ENCODE data around the gene MPO.

The MPO gene

GRCh38 chr17:58280480-58281217 is at the start of gene MPO:
Gene MPO, minus strand, starts transcription at chr17:58280935. Its CDS starts 177 bp downstream, at chr17:58280758.
- H3K27ac ChIP-seq (ENCODE audit: low read length): no peak within 1 kb of the TSS
- H3K36me3 ChIP-seq (ENCODE audit: control insufficient read depth, low read depth, low read length): no peaks in the 10 kb centered on the region
- H3K4me1 ChIP-seq (ENCODE audit: control insufficient read depth, low read depth, low read length): peaks cover 12% of the 10 kb centered on the region
- no peak within 1 kb of the TSS for H3K4me3 ChIP-seq (ENCODE audit: low read length)
- no peaks in the 10 kb centered on the region for H3K27me3 ChIP-seq (ENCODE audit: control insufficient read depth, insufficient read depth, low read length)
- no peak within 1 kb of the TSS for H3K9ac ChIP-seq (ENCODE audit: low read length)
- no peaks in the 10 kb centered on the region for H3K9me3 ChIP-seq (ENCODE audit: control insufficient read depth, low read depth, low read length)

GRCh38 chr17:58329810-58330537 is 49.2 kb upstream of the MPO start:
- Histone ChIP-seq H3K36me3 (ENCODE audit: control insufficient read depth, low read depth, low read length) (no peaks in the 10 kb centered on the region), H3K27me3 (ENCODE audit: control insufficient read depth, insufficient read depth, low read length) (peaks cover 2% of the 10 kb centered on the region), H3K27ac (ENCODE audit: low read length) (no peak overlapping the region), H3K9ac (ENCODE audit: low read length) (no peak overlapping the region), H3K9me3 (ENCODE audit: control insufficient read depth, low read depth, low read length) (no peaks in the 10 kb centered on the region), H3K4me3 (ENCODE audit: low read length) (no peak overlapping the region), H3K4me1 (ENCODE audit: control insufficient read depth, low read depth, low read length) (peaks cover 36% of the 10 kb centered on the region)

- peaks cover 5% of the 10 kb centered on the region for H3K27me3 ChIP-seq (ENCODE audit: control insufficient read depth, insufficient read depth, low read length)
- peak overlapping the region; percentile 34 for H3K4me3 ChIP-seq (ENCODE audit: low read length)
- H3K9me3 ChIP-seq (ENCODE audit: control insufficient read depth, low read depth, low read length): no peaks in the 10 kb centered on the region
- no peaks in the 10 kb centered on the region for H3K36me3 ChIP-seq (ENCODE audit: control insufficient read depth, low read depth, low read length)
- H3K4me1 ChIP-seq (ENCODE audit: control insufficient read depth, low read depth, low read length): peaks cover 38% of the 10 kb centered on the region
- H3K27ac ChIP-seq (ENCODE audit: low read length): no peak overlapping the region
- peak overlapping the region; percentile 14 for H3K9ac ChIP-seq (ENCODE audit: low read length)
These were observed 48.5 kb upstream of the MPO start for GRCh38 chr17:58329035-58329809.

- peaks cover 44% of the 10 kb centered on the region for H3K4me1 ChIP-seq (ENCODE audit: control insufficient read depth, low read depth, low read length)
- H3K9me3 ChIP-seq (ENCODE audit: control insufficient read depth, low read depth, low read length): no peaks in the 10 kb centered on the region
- H3K4me3 ChIP-seq (ENCODE audit: low read length): peak within 1 kb of the TSS; percentile 34
- H3K36me3 ChIP-seq (ENCODE audit: control insufficient read depth, low read depth, low read length): no peaks in the 10 kb centered on the region
- H3K27ac ChIP-seq (ENCODE audit: low read length): no peak within 1 kb of the TSS
- peaks cover 12% of the 10 kb centered on the region for H3K27me3 ChIP-seq (ENCODE audit: control insufficient read depth, insufficient read depth, low read length)
- H3K9ac ChIP-seq (ENCODE audit: low read length): peak within 1 kb of the TSS; percentile 14
These were observed 47.7 kb upstream of the MPO start, which contains the start of gene TSPOAP1 for GRCh38 chr17:58328195-58329034. Gene TSPOAP1, minus strand, starts transcription at chr17:58328795. Its CDS starts 875 bp downstream, at chr17:58327920.

GRCh38 chr17:58327363-58328194 is 46.8 kb upstream of the MPO start:
- H3K27me3 ChIP-seq (ENCODE audit: control insufficient read depth, insufficient read depth, low read length): peaks cover 12% of the 10 kb centered on the region
- H3K9ac ChIP-seq (ENCODE audit: low read length): no peak overlapping the region
- H3K36me3 ChIP-seq (ENCODE audit: control insufficient read depth, low read depth, low read length): no peaks in the 10 kb centered on the region
- H3K27ac ChIP-seq (ENCODE audit: low read length): no peak overlapping the region
- no peaks in the 10 kb centered on the region for H3K9me3 ChIP-seq (ENCODE audit: control insufficient read depth, low read depth, low read length)
- no peak overlapping the region for H3K4me3 ChIP-seq (ENCODE audit: low read length)
- H3K4me1 ChIP-seq (ENCODE audit: control insufficient read depth, low read depth, low read length): peaks cover 44% of the 10 kb centered on the region

GRCh38 chr17:58326609-58327362 is 46.1 kb upstream of the MPO start:
- H3K27ac ChIP-seq (ENCODE audit: low read length): no peak overlapping the region
- no peaks in the 10 kb centered on the region for H3K36me3 ChIP-seq (ENCODE audit: control insufficient read depth, low read depth, low read length)
- no peak overlapping the region for H3K9ac ChIP-seq (ENCODE audit: low read length)
- peaks cover 44% of the 10 kb centered on the region for H3K4me1 ChIP-seq (ENCODE audit: control insufficient read depth, low read depth, low read length)
- no peaks in the 10 kb centered on the region for H3K9me3 ChIP-seq (ENCODE audit: control insufficient read depth, low read depth, low read length)
- H3K4me3 ChIP-seq (ENCODE audit: low read length): no peak overlapping the region
- peaks cover 12% of the 10 kb centered on the region for H3K27me3 ChIP-seq (ENCODE audit: control insufficient read depth, insufficient read depth, low read length)

GRCh38 chr17:58325976-58326468 is 45.3 kb upstream of the MPO start:
- Histone ChIP-seq H3K9ac (ENCODE audit: low read length) (no peak overlapping the region), H3K27me3 (ENCODE audit: control insufficient read depth, insufficient read depth, low read length) (peaks cover 12% of the 10 kb centered on the region), H3K4me3 (ENCODE audit: low read length) (no peak overlapping the region), H3K27ac (ENCODE audit: low read length) (no peak overlapping the region), H3K9me3 (ENCODE audit: control insufficient read depth, low read depth, low read length) (no peaks in the 10 kb centered on the region), H3K36me3 (ENCODE audit: control insufficient read depth, low read depth, low read length) (no peaks in the 10 kb centered on the region), H3K4me1 (ENCODE audit: control insufficient read depth, low read depth, low read length) (peaks cover 37% of the 10 kb centered on the region)

- peaks cover 34% of the 10 kb centered on the region for H3K4me1 ChIP-seq (ENCODE audit: control insufficient read depth, low read depth, low read length)
- H3K9ac ChIP-seq (ENCODE audit: low read length): peak overlapping the region; percentile 16
- peaks cover 12% of the 10 kb centered on the region for H3K27me3 ChIP-seq (ENCODE audit: control insufficient read depth, insufficient read depth, low read length)
- H3K36me3 ChIP-seq (ENCODE audit: control insufficient read depth, low read depth, low read length): no peaks in the 10 kb centered on the region
- H3K9me3 ChIP-seq (ENCODE audit: control insufficient read depth, low read depth, low read length): no peaks in the 10 kb centered on the region
- peak overlapping the region; percentile 63 for H3K4me3 ChIP-seq (ENCODE audit: low read length)
- H3K27ac ChIP-seq (ENCODE audit: low read length): no peak overlapping the region
These were observed 44.6 kb upstream of the MPO start for GRCh38 chr17:58325289-58325726.

GRCh38 chr17:58324409-58325288 is 43.9 kb upstream of the MPO start:
- Histone ChIP-seq H3K9me3 (ENCODE audit: control insufficient read depth, low read depth, low read length) (no peaks in the 10 kb centered on the region), H3K9ac (ENCODE audit: low read length) (peak overlapping the region; percentile 16), H3K36me3 (ENCODE audit: control insufficient read depth, low read depth, low read length) (no peaks in the 10 kb centered on the region), H3K4me3 (ENCODE audit: low read length) (peak overlapping the region; percentile 63), H3K27me3 (ENCODE audit: control insufficient read depth, insufficient read depth, low read length) (peaks cover 12% of the 10 kb centered on the region), H3K27ac (ENCODE audit: low read length) (no peak overlapping the region), H3K4me1 (ENCODE audit: control insufficient read depth, low read depth, low read length) (peaks cover 32% of the 10 kb centered on the region)
